NOMO-1 (cell line): ENCODE measurements around the gene SORCS1.

Source experiments
- DNase-seq, 2 experiments: peaks; one replicate each; lab custom pipeline; 2025; ENCODE audit not compliant: unreplicated experiment in 2 of 2; lab: John Stamatoyannopoulos, UW

Gene SORCS1

DNA sequence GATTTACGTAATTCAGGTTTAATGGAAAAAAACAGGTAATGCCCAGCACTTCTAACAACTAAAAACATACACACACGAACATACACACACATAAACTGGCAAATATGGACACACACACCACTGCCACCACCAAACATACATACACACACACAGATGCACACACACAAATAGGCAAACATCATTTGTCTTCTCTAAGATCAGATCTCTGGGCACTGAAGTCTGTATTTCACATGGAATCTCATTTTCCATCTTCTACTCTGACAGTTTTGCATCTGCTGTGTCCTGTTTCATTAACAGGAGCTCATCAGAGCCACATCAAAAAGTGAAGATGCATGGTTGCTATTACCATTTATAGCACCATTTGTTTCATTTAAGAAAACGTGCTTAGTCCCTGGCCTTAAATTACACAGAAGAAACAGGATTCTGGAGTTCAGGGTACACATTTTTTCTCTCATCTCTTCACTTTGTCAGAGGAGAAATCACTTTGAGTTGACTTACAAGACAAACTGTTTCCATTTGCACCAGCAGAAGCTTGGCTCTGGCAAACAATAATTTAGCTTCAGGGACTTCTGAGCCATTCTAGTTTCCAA is 165.3 kb downstream of the SORCS1 start:
- DNase-seq = no peak

DNA sequence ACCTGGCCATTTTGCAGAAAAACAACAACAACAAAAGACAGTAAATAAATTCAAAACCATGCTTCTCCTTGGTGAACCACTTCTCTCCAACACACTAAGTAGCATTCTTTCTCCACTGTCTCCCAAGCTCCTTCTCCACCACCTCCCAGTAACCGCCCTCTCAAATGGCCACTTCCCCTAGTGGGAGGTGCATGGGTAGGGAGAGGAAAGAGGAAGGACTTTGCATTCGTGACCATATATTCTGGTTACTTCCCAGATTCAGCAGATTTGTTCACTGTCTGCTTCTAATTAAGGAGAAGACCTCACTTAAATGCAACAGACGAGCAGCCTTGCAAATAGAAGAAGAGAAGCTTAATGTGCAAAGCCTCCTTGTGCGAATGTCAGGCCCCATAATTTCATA is 166.8 kb downstream of the SORCS1 start:
- peak; percentile 62 to 88 for DNase-seq

DNA sequence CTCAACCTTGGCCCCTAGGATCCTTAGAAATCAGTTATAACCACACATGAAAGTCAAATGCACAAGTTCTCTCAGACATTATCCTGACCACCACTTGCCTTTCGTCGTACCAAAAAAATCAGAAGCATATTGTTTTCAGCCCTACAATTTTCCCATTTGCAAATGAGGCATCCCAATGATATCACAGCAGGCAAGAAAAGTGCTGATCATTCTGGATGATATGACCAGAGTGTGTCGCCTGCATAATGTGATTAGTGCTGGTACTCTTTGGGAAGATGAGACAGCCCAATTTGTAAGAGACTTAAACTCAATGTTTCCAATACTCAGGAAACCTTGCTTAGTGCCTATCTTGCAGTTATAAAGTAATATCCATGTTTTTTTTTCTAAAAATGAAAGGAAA is 168.0 kb downstream of the SORCS1 start:
- no peak for DNase-seq

DNA sequence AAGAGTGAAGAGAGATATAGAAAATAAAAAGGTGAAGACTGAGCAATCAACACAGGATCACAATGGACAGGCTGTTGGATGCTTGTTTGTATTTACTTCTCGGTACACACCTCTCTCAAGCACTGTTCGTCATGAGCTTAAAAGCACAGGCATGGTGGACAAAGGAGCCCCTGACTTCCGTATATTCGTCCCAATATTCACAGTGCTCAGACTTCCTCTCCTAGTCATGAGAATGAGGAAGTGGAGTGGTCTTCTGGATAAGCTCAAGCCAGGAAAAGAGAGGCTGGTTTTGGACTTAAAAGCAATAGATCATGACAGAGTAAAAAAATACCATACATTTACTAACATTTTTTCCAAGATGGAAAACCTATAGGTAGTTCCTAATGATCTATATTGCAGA is 172.5 kb downstream of the SORCS1 start:
- peak in 1 of 2 experiments; percentile 11 for DNase-seq

DNA sequence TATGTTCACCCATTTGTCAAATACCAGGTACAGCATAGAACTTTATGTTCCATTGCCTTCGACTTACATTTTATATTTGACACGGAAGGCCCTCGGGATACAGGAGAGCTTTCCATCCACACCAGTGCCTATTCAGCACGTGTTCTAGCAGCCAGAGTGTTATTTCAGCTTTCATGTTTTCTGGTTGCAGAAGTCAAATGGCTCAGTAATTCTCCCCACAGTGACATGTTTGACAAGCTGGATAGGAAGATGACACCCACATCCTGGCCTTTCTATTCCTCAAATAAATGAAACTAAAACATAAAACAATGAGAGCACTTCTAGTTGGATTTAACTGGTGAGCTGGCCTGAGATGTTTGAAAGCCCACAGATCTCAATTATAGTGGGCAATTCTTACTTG is 173.4 kb downstream of the SORCS1 start:
- DNase-seq = no peak

DNA sequence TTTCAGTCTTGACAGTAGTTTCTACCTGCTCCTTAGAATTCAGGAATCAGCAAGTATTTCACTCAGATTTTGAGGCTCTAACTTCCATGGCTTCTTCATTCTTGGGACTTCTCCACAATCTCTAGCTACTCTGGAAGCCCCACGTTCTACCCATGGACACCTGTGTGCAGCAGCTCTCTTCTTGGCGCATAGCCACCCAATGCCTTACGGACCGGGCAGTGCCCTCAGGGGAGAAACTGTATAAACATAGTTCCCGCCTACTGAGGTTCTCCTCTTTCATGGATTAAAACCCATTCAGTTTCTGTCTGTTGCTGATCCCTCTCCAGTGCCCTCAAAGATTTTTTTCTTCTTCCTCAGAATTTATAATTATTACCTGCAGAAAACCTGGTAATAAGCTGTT is 177.1 kb downstream of the SORCS1 start:
- DNase-seq = no peak

DNA sequence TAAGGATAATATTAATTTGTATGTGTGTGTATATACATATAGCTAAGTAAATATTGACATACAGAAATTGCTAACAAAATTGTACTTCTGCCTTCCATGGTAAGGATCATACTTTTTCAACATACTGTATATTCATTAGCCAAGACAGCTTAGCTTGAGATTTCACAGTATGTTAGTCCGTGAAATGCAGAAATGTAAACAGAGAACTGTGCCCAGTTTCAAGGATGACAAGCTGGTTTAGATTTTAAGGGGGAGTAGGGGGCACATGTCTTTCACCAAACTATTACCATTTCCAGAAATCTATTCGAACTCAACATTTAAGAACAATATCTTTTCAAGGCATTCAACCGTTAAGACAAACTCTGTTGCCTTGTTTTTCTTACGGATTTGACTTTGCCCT is 182.2 kb downstream of the SORCS1 start:
- DNase-seq = no peak

DNA sequence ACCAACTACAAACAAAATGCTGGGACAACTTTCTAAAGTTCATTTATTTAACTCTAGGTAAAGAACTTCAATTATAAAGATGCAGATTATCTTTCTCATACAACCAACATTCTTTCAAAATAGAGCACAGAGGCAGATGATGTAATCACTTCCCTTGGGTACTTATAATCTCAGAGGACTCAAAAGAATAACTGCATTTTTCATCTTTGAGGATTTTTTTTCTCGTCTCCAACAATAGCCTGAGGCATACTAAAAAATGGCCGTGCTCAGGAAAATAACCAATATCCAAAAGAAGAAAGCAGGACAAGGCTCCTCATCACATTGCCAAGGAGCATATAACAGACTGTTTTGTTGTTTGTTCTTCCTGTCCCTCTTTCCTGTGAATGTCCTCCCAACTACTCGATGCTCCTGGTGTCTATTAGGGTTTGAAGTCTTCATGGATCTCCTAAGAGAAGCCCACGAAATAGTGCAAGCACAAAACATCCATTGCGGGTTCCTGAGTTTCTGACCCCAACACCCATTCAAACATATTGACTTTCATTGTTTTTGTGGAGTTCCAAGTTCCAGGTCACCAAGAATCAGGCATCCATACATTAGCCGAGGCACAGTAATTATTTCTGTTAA is 182.9 kb downstream of the SORCS1 start:
- peak in 1 of 2 experiments; percentile 6 for DNase-seq

DNA sequence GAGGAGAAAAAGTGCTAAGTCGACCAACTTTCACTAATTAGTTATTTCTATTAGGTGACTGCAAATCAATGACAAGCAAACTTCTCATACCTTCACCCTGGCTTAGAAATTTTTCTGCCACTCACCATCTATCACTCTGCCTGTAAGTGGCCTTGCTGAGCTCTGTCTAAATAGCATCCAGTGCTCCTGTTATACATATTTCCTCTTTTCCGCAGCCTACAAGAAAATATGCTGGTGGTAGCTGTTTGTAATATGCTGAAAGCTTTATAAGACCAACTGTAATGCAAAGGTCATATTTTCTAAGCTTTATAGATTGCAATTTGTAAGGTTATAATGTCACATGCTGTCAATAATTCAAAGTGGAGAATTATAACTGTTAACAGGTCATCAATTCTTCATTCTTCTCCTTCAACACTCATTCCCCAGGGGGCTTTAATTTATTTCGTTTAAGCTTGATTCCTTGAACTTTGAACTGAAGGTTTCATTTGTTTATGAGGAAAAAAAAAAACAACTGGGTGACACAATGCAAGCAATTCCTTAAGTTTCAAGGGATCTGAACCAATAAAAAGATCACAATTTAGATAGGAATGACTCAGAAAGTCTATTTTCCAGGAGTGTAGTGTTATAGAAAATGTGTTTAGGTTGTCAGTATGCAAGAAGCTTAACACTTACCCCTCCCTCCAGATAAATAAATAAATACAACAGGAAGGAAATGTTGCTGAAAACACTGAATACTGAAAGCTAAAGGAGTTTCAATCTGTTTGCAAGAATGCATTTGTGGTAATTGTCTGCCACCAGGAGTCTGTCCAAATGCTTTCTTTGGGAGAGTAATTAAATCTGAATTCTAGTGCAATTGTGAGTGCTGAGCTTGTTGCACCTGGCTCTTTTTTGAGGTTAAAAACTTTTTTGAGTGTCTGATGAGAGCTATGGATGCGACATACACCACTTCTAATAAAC is 183.7 kb downstream of the SORCS1 start:
- DNase-seq = peak in 1 of 2 experiments; percentile 15

DNA sequence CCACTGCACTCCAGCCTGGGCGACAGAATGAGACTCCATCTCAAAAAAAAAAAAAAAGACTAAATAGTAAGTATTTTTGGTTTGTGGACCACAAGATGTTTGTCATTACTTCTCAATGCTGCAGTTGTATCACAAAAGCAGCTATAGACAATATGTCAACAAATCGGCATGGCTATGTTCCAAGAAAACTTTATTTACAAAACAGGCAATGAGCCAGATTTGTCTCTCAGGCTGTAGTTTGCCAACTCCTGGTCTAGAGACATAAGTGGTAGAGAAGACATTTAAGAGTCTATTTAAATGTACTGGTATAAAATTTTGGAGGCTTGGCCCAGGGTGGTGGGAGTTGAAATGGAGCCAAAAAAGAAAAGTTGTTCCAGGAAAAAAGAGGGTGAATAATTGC is 185.8 kb downstream of the SORCS1 start:
- DNase-seq = no peak

DNA sequence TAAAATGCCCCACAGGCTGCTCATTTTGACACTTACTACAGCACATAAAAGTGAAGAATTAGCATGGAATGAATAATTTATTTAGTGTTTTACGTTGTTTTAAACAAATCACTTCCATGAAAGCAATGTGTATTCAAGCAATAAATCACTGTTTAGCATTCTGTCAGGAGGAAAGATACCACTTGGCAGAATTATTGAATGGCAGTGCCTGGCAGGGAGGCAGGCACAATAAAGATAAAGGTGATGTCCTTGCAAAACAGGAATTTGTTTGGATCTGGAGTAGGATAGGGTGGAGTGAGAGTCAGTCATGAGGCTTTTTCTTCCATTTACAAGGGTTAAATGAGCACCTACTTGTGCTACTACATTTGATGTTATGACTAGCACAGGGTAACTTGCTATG is 190.8 kb downstream of the SORCS1 start:
- DNase-seq = no peak

DNA sequence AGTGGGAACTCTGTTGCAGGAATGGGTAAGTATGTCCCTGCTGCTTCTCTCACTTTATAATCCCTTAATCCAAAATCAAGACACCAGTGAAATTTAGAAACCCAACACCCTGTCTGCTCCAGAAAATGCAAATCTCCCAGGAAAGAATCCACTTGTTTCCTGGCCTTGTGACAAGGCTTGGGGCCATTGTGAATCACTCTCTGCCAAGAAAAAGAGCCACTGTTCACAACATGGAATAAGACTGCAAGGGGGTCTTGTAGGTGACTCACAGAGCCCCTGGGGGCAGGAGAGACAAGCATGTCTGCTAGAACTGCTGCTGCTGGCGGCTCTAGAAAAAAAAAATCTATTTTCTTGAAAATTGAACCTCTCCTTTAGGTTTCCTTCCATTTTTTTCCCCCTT is 191.2 kb downstream of the SORCS1 start:
- no peak for DNase-seq

DNA sequence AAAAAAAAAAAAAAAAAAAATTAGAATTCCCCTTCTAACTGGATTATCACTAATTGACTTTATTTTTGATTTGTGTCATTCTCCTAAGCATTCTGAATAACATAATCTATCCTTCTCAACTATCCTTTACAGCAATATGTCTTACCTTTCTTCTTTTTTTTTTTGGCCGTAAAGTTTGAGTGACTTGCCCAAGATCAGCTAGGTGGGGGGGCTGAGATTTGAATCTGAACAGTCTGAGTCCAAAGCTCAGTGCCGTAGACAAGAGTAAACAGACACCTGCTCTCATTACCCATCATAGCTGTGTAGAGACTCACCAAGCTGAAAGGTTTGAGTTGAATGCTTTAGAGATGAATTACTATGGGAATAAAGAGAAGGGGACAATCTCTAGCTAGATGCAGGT is 192.1 kb downstream of the SORCS1 start:
- DNase-seq = no peak

DNA sequence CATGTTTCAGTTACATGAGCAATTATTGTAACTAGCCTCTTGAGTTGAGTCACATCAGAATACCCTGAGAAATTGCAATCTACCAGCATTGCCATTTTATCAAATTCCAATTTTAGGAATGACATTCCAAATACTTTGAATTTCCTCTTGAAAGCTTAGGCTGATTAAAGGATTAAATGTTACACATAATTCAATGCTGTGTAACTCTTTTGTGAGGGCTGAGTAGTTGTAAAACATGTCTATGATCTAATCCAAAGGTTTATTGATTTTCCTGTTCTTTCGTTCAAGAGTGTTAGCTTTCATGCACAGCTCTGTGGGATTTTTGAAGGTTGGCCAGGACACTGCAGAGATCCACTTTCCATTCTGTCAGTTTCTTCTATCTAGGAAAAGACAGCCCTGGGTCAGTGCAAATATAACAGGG is 193.1 kb downstream of the SORCS1 start:
- DNase-seq = no peak

DNA sequence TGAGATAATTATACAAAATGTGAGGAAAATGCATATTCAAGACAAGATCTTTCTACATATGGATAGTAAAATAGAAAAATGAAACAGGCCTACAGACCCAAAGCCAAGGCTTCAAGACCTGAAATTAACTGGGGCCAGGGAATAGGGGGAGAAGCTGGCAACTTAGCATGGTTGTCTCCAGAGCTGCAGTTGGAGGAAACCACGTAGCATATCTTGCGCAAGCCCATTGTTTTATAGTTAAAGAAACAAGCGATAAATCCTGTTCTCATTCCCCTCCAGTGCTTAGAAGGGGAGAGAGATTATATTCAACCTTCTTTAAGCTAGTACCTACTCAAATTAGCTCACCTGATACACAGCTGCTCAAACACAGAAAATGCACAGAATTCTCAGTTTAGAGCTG is 197.1 kb downstream of the SORCS1 start:
- peak; percentile 4 to 27 for DNase-seq

DNA sequence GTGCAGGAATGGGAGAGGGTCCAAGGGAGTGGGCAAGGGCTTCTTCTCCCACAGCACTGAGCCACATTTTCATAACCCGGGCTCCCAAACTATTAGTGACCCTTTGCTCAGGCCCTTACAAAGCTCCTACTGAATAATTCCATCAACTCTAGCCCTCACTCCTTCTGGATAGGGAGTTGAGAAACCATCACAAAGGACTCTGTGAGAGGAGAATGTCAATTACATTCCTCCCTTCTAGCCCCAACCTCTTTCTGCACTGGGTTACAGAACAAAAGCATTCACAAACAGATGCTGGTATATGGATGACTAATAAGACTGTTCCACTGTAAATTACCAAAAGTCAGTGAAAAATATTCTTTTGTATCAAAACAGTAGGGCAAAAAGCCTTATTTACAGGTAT is 203.7 kb downstream of the SORCS1 start:
- no peak for DNase-seq

DNA sequence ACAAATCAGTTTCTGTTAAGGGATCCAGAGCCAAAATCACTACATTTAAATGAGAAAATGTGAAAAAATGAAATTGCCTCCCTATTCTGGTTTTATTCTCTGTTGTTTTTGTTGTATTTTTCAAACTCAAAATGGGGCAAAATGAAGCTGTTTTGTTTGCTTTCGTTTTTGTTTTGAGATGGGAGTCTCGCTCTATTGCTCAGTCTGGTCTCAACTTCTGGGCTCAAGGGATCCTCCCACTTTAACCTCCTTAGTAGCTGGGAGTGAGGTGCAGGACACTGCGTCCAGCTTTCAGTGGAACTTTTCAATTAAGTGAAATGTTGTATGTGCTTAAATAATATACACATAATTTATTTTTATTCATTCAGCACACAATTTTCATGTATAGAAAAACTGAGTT is 205.0 kb downstream of the SORCS1 start:
- no peak for DNase-seq

DNA sequence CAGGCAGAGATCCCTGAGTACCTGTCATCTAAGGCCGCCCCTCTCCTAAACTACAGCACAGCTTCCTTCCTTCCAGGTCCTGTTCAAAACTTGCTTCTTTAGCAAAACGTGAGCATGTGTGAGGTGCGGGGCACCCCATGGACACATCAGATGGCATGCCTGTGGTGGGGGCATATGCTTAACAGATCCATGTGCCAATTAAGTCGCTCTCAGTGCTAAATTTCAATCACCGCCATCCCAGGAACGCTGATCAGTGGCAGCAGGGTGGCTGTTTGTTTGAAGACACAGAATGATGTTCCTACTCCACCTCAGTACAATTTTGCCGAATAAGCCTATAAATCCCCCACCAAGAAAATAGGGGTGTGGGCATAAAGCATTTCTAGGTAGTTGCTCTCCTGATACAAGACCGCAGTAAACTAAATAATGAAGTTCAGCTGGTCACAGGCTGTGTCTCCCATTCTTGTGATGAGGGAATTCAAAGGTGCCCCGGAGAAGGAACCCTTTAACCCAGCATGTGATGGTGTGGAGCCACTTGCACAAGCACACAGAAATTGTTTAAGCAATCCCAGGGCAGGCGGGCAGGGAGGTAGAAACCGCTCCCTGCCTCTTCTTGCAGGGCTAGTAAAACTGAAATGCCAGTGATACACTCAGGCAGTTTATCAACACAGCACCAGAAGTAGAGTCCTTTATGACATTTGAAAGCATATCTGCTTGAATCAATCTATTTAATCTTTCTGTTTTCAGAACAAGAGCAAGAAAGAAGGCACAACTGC is 205.7 kb downstream of the SORCS1 start:
- DNase-seq = peak; percentile 50 to 52

DNA sequence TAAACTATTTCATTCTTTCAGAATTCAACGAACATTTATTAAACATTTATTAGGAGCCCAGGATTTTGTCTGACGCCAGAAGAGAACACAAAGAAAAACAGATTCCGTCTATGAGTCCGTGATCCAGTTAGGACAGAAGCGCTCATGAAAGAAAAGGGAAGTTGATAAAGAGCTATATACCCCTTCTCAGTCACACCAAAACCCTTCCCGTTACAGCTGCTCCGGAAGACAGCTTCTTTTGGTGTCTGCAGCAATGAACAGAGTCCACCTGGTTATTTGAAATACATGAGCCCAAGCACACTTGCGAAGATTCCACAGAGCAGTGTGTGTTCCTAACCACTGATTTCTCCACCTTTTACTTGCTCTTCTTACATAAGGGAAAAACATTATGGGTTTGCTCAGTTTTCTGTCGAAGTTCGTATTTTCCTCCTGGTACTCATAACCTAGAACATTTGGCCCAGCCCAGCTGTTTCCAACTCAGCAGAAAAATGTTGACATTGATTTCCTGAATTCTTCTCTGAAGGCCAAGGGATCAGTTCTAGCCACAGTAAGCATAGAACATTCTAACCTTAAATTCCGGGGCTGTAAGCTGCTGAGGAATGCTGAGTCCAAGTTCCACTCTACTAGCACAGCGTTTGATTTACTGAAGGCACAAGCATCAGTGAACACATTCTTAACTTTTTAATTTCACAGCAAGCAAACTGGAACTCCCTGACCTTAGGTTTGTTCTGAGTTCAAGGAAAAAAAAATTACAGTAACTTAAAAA is 206.5 kb downstream of the SORCS1 start:
- DNase-seq = peak; percentile 72 to 75

DNA sequence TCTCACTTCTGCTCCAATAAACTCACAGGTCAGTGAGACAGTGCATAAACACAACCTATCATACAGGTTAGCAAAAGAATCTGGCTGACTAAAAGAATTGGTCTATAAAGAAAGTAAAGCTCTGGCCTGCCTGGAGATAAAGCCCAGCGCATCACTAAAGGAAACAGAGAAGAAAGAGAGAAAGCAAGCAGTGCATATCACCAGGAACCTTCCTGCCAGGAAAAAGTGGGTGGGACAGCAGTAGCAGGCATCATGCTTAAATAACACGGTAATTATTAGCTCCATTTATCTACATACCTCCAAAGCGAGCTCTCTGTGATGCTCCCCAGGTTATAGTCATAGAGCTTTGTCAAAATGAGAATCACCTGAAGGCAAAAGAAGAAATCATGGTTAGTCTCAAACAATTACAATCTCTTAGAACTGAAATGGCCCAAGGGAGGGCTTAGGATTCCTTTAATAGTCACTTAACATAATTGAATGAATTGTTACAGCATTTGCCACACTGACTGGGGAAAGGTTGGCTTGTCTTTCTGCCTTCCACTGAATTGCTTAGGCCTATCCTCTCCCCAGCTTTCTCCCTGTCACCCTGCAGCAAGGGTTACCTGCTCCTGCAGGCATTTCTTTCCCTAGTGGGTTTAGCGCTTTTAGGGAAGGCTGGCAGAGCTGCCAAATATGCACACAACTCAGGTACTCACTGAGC is 208.1 kb downstream of the SORCS1 start:
- no peak for DNase-seq
